Upper lobe of left lung (tissue), 6 donors: ENCODE measurements around the gene PFDN5. TPM values are rescaled to one million over a fixed set of nuclear protein-coding genes. Genes with fewer than 3 reads are reported as not detected.

Experiments
- ATAC-seq, 2 donors: fragments of 200-7000 bp; cut with Tn5 transposase; one replicate each; pipeline ENCODE4 v1.9.1; 2022; ENCODE audit warnings: mild to moderate bottlenecking in 2 of 2, moderate library complexity in 2 of 2; ENCODE audit not compliant: low FRiP score in 2 of 2
- DNase-seq, 2 donors: peaks; one replicate each; pipeline ENCODE4 v3.0.0-alpha.2; 2019 to 2020
- H3K27ac ChIP-seq, 4 donors: fragments of 200-600 bp; sonication (generic); one replicate each; pipeline ENCODE4 v1.5.1; 2016 to 2019
- H3K27me3 ChIP-seq, 4 donors: fragments of 200-600 bp; sonication (generic); one replicate each; pipeline ENCODE4 v1.5.1; 2017 to 2019
- H3K36me3 ChIP-seq, 4 donors: fragments of 200-600 bp; sonication (generic); one replicate each; pipeline ENCODE4 v1.5.1; 2016 to 2019
- H3K4me1 ChIP-seq, 4 donors: fragments of 200-600 bp; sonication (generic); one replicate each; pipeline ENCODE4 v1.5.1; 2018 to 2019
- H3K4me3 ChIP-seq, 4 donors: fragments of 200-600 bp; sonication (generic); one replicate each; pipeline ENCODE4 v1.5.1; 2017 to 2019; ENCODE audit warnings: mild to moderate bottlenecking in 2 of 4, moderate library complexity in 1 of 4
- H3K9me3 ChIP-seq, 4 donors: fragments of 200-600 bp; sonication (generic); one replicate each; pipeline ENCODE4 v1.5.1; 2018 to 2019
- CTCF ChIP-seq, 6 experiments: fragments of 450-650 bp in 4 of 6; fragments of 200-600 bp in 2 of 6; sonication (generic) in 2 of 6; IDR thresholded peaks; one replicate each; pipeline ENCODE4 v1.5.1; 2016 to 2019; ENCODE audit warnings: antibody characterized with exemption in 6 of 6
- EP300 ChIP-seq, 4 donors: sonication (generic); formaldehyde crosslinking; IDR thresholded peaks; one replicate each; pipeline ENCODE4 v1.5.1; 2017; ENCODE audit warnings: antibody characterized with exemption in 4 of 4, control low read depth in 2 of 4
- POLR2A ChIP-seq, 4 donors: fragments of 450-650 bp; IDR thresholded peaks; one replicate each; pipeline ENCODE4 v1.5.1; 2016 to 2017; ENCODE audit warnings: antibody characterized with exemption in 4 of 4, mild to moderate bottlenecking in 2 of 4
- POLR2AphosphoS5 ChIP-seq, 2 donors: sonication (generic); formaldehyde crosslinking; IDR thresholded peaks; one replicate each; pipeline ENCODE4 v1.5.1; 2017; ENCODE audit warnings: antibody characterized with exemption in 2 of 2
- WGBS, 2 donors: methylation state at CpG; one replicate each; pipeline ENCODE4 v1.1.5; 2017 to 2018; 5-methylcytosine and 5-hydroxymethylcytosine counted together
- total RNA-seq, 6 donors: library from RNA; depleted of rRNA in 4 of 6; stranded (reverse); fragments of >200 nt in 4 of 6; gene quantifications; one replicate each; pipeline versions ENCODE4 v1.1.0 to v1.2.1, GENCODE V29; 2016 to 2021
- donor health status: DM: no; HTN: no; CAD: no; lungs with moderate emphysema.
- donor health status: DM: no; HTN: yes; CAD: no; lungs with severe emphysema.

Gene PFDN5
- total RNA-seq, 6 donors from 2014 or later, result 374 to 580 (median 445) TPM

DNA sequence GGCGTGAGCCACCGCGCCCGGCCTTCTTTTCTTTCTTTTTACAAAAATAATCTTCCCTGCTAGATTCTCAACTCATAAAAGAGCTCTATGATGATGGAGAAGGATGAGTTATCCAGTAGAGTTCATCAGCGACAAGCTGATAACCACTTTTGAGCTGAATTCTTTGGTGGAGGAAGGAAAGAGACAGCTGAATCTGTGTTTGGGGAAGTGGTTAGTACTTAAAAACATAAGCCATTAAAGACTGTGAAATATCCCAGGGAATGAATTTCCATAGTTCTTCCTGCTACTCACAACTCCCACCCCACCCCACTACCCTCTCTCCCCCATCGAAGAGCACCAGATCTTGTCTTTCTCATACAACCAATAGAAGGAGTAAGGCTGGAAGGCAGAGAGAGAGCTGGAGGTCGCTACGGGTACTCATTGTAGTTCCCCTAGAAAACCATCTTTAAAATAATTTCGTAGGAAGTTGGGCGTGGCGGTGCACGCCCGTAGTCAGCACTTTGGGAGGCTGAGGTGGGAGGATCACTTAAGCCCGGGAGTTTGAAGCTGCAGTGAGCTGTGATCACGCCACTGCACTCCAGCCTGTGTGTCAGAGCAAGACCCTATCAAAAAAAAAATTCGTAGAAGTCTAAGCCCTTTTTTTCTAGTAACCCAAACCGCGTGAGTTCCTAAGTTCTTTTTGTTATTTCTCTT lies 27.9 kb upstream of the PFDN5 start:
- Histone ChIP-seq H3K4me3 (peak overlapping the region; percentile 52 to 74 (median 69)), H3K4me1 (peaks cover 8 to 22% (median 16%) of the 10 kb centered on the region in 4 donors), H3K27me3 (no peaks in the 10 kb centered on the region), H3K36me3 (no peaks in the 10 kb centered on the region), H3K9me3 (no peaks in the 10 kb centered on the region), H3K27ac (peak overlapping the region; percentile 47 to 80 (median 58))
- DNase-seq (no peak), ATAC-seq (peak in 1 of 2 donors; percentile 70)
- no peak for TF ChIP-seq POLR2A (IDR thresholded peaks at IDR 0.05)
- no peak for TF ChIP-seq CTCF (IDR thresholded peaks at IDR 0.05)
- TF ChIP-seq POLR2AphosphoS5 (IDR thresholded peaks at IDR 0.05), result no peak
- no peak for TF ChIP-seq EP300 (IDR thresholded peaks at IDR 0.05)
- 41 to 42% methylated on average over 18 of the region's 18 CpGs for WGBS, 2 donors

- TF ChIP-seq EP300 (IDR thresholded peaks at IDR 0.05) (peak in 1 of 4 donors; percentile 24), CTCF (IDR thresholded peaks at IDR 0.05) (peak; percentile 24 to 56 (median 32)), POLR2AphosphoS5 (IDR thresholded peaks at IDR 0.05) (peak; percentile 36 to 58), POLR2A (IDR thresholded peaks at IDR 0.05) (no peak)
- H3K9me3 ChIP-seq, result no peaks in the 10 kb centered on the region
- H3K27me3 ChIP-seq, result no peaks in the 10 kb centered on the region
- peak within 1 kb of the TSS; percentile 52 to 74 (median 69) for H3K4me3 ChIP-seq
- H3K4me1 ChIP-seq, result peaks cover 8 to 22% (median 16%) of the 10 kb centered on the region in 4 donors
- WGBS, 2 donors, result 1 to 2% methylated on average over 47 to 57 of the region's 58 CpGs
- no peaks in the 10 kb centered on the region for H3K36me3 ChIP-seq
- peak within 1 kb of the TSS; percentile 47 to 80 (median 58) for H3K27ac ChIP-seq
- peak; percentile 82 to 97 for ATAC-seq
- DNase-seq, result peak; percentile 75 to 96
Observed at GRCh38 chr12:53267999-53268629, 27.2 kb upstream of the PFDN5 start, which contains the start of gene ESPL1. Gene ESPL1, plus strand, starts transcription at chr12:53268299. Its CDS starts 468 bp downstream, at chr12:53268767.

- Histone ChIP-seq H3K27ac (peak overlapping the region in 3 of 4 donors; percentile 47 to 80 (median 47)), H3K4me1 (peaks cover 8 to 22% (median 16%) of the 10 kb centered on the region in 4 donors), H3K36me3 (no peaks in the 10 kb centered on the region), H3K27me3 (no peaks in the 10 kb centered on the region), H3K4me3 (peak overlapping the region; percentile 52 to 74 (median 69)), H3K9me3 (no peaks in the 10 kb centered on the region)
- ATAC-seq (no peak), DNase-seq (no peak)
- WGBS, 2 donors, result 58 to 61% methylated on average over 17 to 20 of the region's 20 CpGs
- TF ChIP-seq CTCF (IDR thresholded peaks at IDR 0.05) (no peak), EP300 (IDR thresholded peaks at IDR 0.05) (no peak), POLR2AphosphoS5 (IDR thresholded peaks at IDR 0.05) (no peak), POLR2A (IDR thresholded peaks at IDR 0.05) (no peak)
Observed at GRCh38 chr12:53268630-53269562, 26.4 kb upstream of the PFDN5 start.

- H3K9me3 ChIP-seq, result no peaks in the 10 kb centered on the region
- no peaks in the 10 kb centered on the region for H3K36me3 ChIP-seq
- no peaks in the 10 kb centered on the region for H3K27me3 ChIP-seq
- H3K27ac ChIP-seq, result no peak overlapping the region
- DNase-seq (no peak), ATAC-seq (no peak)
- TF ChIP-seq EP300 (IDR thresholded peaks at IDR 0.05), result no peak
- H3K4me1 ChIP-seq, result peaks cover 0 to 1% (median 0%) of the 10 kb centered on the region in 4 donors
- H3K4me3 ChIP-seq, result no peak overlapping the region
- 93 to 95% methylated on average over 5 of the region's 5 CpGs for WGBS, 2 donors
Observed at GRCh38 chr12:53274445-53274844, 20.9 kb upstream of the PFDN5 start.
